Measurements from ENCODE around the gene EFNA4. TPM values are rescaled to one million over a fixed set of nuclear protein-coding genes. Genes with fewer than 3 reads are reported as not detected.

The EFNA4 gene
- total and polyA plus RNA-seq, 9 of the 15 experiments (the other 6 are each of a cell fraction or from before 2014, with no cell fraction given), result 0.68 to 7.4 (median 6.1) TPM

DNA sequence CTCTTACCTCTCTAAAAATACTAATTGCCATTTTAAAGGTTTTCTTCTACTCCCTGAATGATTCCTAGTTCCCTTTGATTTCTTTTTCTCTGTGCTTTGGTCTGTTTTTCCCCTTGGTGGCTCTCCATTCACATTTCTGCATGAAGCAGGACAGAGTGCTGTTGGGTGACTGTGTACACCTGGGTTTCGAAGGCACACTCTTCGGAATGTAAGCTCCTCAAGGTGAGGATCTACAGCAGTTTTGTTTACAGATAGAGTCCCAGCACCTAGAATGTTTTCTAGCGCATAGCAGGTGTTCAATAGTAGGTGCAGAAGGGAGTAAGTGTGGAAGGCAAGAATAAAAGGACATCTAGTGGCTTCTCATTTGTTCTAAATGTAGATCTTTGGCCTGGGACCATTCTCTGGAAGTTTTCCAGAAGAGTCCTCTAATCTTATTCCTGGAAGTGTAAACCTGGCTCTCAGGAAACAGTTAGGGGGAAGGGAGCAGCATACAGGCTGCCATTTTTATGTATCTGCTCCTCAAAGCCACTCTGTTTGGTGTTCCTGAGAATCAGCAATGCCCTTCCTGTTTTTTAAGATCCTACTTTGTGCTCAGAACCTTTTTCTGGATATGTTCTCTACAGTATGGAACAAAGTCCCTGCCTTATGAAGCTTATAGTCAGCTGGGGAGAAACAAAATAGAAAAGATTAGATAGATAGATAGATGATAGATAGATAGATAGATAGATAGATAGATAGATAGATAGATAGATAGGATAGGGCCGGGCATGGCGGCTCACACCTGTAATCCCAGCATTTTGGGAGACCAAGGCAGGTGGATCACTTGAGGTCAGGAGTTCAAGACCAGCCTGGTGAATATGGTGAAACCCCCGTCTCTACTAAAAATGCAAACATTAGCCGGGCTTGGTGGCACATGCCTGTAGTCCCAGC, 41.3 kb downstream of the EFNA4 start:
- peak; percentile 75 for FAIRE-seq
- POLR2A ChIA-PET, result no interaction called here
- 43% methylated on average over 7 of the region's 7 CpGs for WGBS (ENCODE audit: insufficient coverage, low coverage, missing lambda C conversion rate)
- no peaks in the 10 kb centered on the region for H3K9me3 ChIP-seq (replicated peaks; ENCODE audit: control insufficient read depth, insufficient read depth, low read depth, low read length)
- H3K36me3 ChIP-seq (ENCODE audit: control insufficient read depth, insufficient read depth, low read length), result no peaks in the 10 kb centered on the region
- peak in 1 of 4 experiments; percentile 10 for DNase-seq (ENCODE audit: extremely low read depth in 1 of 4, low spot score in 3 of 4)
- no peaks in the 10 kb centered on the region for H3K79me2 ChIP-seq (ENCODE audit: control insufficient read depth, insufficient read depth, low read length)
- CTCF ChIA-PET (ENCODE audit: low intra/inter-chr PET ratio), result no interaction called here
- in situ Hi-C loops (cut with MboI), result no loop called here
- BruUV-seq (replicated peaks), result no TSS peak
- H4K20me1 ChIP-seq (replicated peaks; ENCODE audit: control insufficient read depth, insufficient read depth, low read length), result no peaks in the 10 kb centered on the region
- H3K4me2 ChIP-seq (ENCODE audit: insufficient read depth, low read length), result no peak overlapping the region
- peak overlapping the region in 1 of 2 experiments; percentile 59; a peak in 1 of 4 replicates for H3K9ac ChIP-seq (ENCODE audit: insufficient read depth in 1 of 2, low read depth in 2 of 2, low read length in 2 of 2)
- H3K4me3 ChIP-seq, result no peak overlapping the region
- intact Hi-C loops (cut with micrococcal nuclease), result no loop called here
- peak overlapping the region; percentile 67 for H2AFZ ChIP-seq (ENCODE audit: low read depth, low read length)
- no peak overlapping the region for H3K27ac ChIP-seq (ENCODE audit: extremely low read depth, low read depth, low read length)
- H3K9me1 ChIP-seq (ENCODE audit: control insufficient read depth, insufficient read depth, low read length), result no peaks in the 10 kb centered on the region
- ATAC-seq, result no peak; the same call in 2 of the 3 replicates
- peaks cover 7 to 12% of the 10 kb centered on the region in 2 experiments; a peak in 4 of 5 replicates for H3K4me1 ChIP-seq (replicated peaks in 1 of 2; ENCODE audit: control insufficient read depth in 2 of 2, insufficient read depth in 2 of 2, low read length in 2 of 2)
- H3K27me3 ChIP-seq (ENCODE audit: control insufficient read depth in 2 of 2, insufficient read depth in 2 of 2, low read length in 2 of 2), result no peaks in the 10 kb centered on the region
- no peak for TF ChIP-seq PRMT5 (CRISPR knock-in tag; IDR thresholded peaks at IDR 0.05)
- TF ChIP-seq MTA1 (IDR thresholded peaks at IDR 0.05; ENCODE audit: borderline replicate concordance), result peak; percentile 52; the same call in 1 of the 2 replicates
- no peak for TF ChIP-seq ESRRB (CRISPR knock-in tag; IDR thresholded peaks at IDR 0.05; ENCODE audit: borderline replicate concordance)
- no peak for TF ChIP-seq NRF1 (conservative IDR thresholded peaks at IDR 0.05 in 1 of 2, IDR thresholded peaks at IDR 0.05 in 1 of 2)
- TF ChIP-seq WHSC1 (IDR thresholded peaks at IDR 0.05; ENCODE audit: low read length), result no peak
- 0 out of 2 replicates have a peak, but pooled peaks have one; percentile 38 for TF ChIP-seq NFIC (IDR thresholded peaks at IDR 0.05)
- no peak for TF ChIP-seq CXXC5 (CRISPR knock-in tag; IDR thresholded peaks at IDR 0.05)
- TF ChIP-seq SUPT5H (IDR thresholded peaks at IDR 0.05), result no peak
- TF ChIP-seq CREB1 (IDR thresholded peaks at IDR 0.05), result no peak
- TF ChIP-seq CREB1 (CRISPR knock-in tag; IDR thresholded peaks at IDR 0.05), result no peak
- no peak for TF ChIP-seq ZNF76 (CRISPR knock-in tag; IDR thresholded peaks at IDR 0.05; ENCODE audit: borderline replicate concordance)
- no peak for TF ChIP-seq HMG20A (CRISPR knock-in tag; conservative IDR thresholded peaks at IDR 0.05)
- TF ChIP-seq, protein P1, sequence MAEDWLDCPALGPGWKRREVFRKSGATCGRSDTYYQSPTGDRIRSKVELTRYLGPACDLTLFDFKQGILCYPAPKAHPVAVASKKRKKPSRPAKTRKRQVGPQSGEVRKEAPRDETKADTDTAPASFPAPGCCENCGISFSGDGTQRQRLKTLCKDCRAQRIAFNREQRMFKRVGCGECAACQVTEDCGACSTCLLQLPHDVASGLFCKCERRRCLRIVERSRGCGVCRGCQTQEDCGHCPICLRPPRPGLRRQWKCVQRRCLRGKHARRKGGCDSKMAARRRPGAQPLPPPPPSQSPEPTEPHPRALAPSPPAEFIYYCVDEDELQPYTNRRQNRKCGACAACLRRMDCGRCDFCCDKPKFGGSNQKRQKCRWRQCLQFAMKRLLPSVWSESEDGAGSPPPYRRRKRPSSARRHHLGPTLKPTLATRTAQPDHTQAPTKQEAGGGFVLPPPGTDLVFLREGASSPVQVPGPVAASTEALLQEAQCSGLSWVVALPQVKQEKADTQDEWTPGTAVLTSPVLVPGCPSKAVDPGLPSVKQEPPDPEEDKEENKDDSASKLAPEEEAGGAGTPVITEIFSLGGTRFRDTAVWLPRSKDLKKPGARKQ (CRISPR knock-in tag; IDR thresholded peaks at IDR 0.05), result no peak
- TF ChIP-seq KDM2B (CRISPR knock-in tag; IDR thresholded peaks at IDR 0.05), result no peak
- TF ChIP-seq ZNF764 (CRISPR knock-in tag; IDR thresholded peaks at IDR 0.05; ENCODE audit: low read depth), result no peak
- no peak for TF ChIP-seq MECOM (CRISPR knock-in tag; IDR thresholded peaks at IDR 0.05)
- TF ChIP-seq CBFA2T3 (IDR thresholded peaks at IDR 0.05), result no peak
- no peak for TF ChIP-seq MAZ (CRISPR knock-in tag; conservative IDR thresholded peaks at IDR 0.05 in 1 of 2, IDR thresholded peaks at IDR 0.05 in 1 of 2)
- no peak for TF ChIP-seq SP2 (IDR thresholded peaks at IDR 0.05; ENCODE audit: extremely low read depth, low read depth, low read length, poor library complexity, severe bottlenecking)
- peak; percentile 52; the same call in 1 of the 2 replicates for TF ChIP-seq SPI1 (IDR thresholded peaks at IDR 0.05; ENCODE audit: borderline replicate concordance, low read depth, low read length)
- no peak for TF ChIP-seq RBM25 (IDR thresholded peaks at IDR 0.05; ENCODE audit: low read depth, low read length, severe bottlenecking)
- TF ChIP-seq TEAD4 (IDR thresholded peaks at IDR 0.05; ENCODE audit: low read length), result no peak
- TF ChIP-seq TEAD4 (CRISPR knock-in tag; IDR thresholded peaks at IDR 0.05; ENCODE audit: borderline replicate concordance), result no peak
- no peak for TF ChIP-seq ASH1L (IDR thresholded peaks at IDR 0.05; ENCODE audit: borderline replicate concordance, low read depth, partially characterized antibody)

Data from K562 (cell line).